Large intestine (tissue), 3 donors: ENCODE results near the gene PPP1R14D. TPM values are rescaled to one million over a fixed set of nuclear protein-coding genes. Genes with fewer than 3 reads are reported as not detected.

ENCODE experiments used
- DNase-seq, 2 donors: peaks; one replicate each; pipeline versions ENCODE4 v3.0.0 to v3.0.0-alpha.2; 2013
- H3K27ac ChIP-seq: one replicate; pipeline ENCODE4 v1.5.1; 2013; ENCODE audit warnings: low read length
- H3K27me3 ChIP-seq: 2 replicates; pipeline ENCODE4 v1.6.1; 2013; ENCODE audit warnings: low read length; ENCODE audit not compliant: control insufficient read depth, insufficient read depth
- H3K36me3 ChIP-seq: 2 replicates; pipeline ENCODE4 v1.6.1; 2013; ENCODE audit warnings: low read length; ENCODE audit not compliant: control insufficient read depth, insufficient read depth
- H3K4me1 ChIP-seq: one replicate; pipeline ENCODE4 v1.6.1; 2013; ENCODE audit warnings: low read length; ENCODE audit not compliant: control insufficient read depth, insufficient read depth
- H3K4me3 ChIP-seq: one replicate; pipeline ENCODE4 v1.5.1; 2013; ENCODE audit warnings: low read length
- H3K9me3 ChIP-seq: one replicate; pipeline ENCODE4 v1.6.1; 2013; ENCODE audit warnings: mild to moderate bottlenecking, low read depth, low read length, moderate library complexity; ENCODE audit not compliant: control insufficient read depth
- WGBS: methylation state at CpG from one replicate; pipeline ENCODE4 v1.1.5; 2013; ENCODE audit warnings: low lambda C conversion rate; ENCODE audit not compliant: insufficient coverage; 5-methylcytosine and 5-hydroxymethylcytosine counted together
- polyA plus RNA-seq: library from polyadenylated mRNA; unstranded; fragments of 120-200 nt; gene quantifications from one replicate; pipeline ENCODE4 v1.2.1, GENCODE V29; 2013

Gene PPP1R14D
- polyA plus RNA-seq, 1 donor, result 14.0 TPM

DNA sequence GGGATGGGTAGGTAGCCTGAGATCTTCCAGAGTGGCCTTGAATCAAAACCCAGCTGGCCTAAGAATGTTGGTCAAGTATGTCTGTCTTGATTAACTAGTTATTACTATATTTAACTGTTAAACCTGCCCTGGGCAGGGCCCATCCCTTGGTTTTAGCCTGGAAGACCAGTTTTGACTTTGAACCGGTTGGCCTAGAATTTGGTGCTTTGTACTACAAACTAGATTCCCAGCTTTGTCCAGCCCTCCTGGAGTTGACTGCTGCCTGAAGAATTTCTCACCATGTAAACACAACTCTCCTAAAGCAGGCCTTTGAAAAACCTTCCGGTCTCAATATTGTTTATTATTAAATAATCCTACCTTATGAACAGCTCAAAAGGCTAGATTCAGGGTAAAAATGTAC, 42.7 kb downstream of the PPP1R14D start:
- Histone ChIP-seq H3K27me3 (no peaks in the 10 kb centered on the region), H3K4me3 (no peak overlapping the region), H3K36me3 (peaks cover 2% of the 10 kb centered on the region), H3K4me1 (peaks cover 16% of the 10 kb centered on the region), H3K27ac (no peak overlapping the region), H3K9me3 (no peaks in the 10 kb centered on the region)
- DNase-seq, result no peak
- no CpG with 5 or more reads among the region's 2 CpGs for WGBS

GRCh38 chr15:40785164-40785563, 43.3 kb downstream of the PPP1R14D start:
- Histone ChIP-seq H3K4me3 (no peak overlapping the region), H3K27me3 (no peaks in the 10 kb centered on the region), H3K4me1 (peaks cover 16% of the 10 kb centered on the region), H3K36me3 (peaks cover 2% of the 10 kb centered on the region), H3K27ac (no peak overlapping the region), H3K9me3 (no peaks in the 10 kb centered on the region)
- no peak for DNase-seq
- 90% methylated on average over 2 of the region's 3 CpGs for WGBS

DNA sequence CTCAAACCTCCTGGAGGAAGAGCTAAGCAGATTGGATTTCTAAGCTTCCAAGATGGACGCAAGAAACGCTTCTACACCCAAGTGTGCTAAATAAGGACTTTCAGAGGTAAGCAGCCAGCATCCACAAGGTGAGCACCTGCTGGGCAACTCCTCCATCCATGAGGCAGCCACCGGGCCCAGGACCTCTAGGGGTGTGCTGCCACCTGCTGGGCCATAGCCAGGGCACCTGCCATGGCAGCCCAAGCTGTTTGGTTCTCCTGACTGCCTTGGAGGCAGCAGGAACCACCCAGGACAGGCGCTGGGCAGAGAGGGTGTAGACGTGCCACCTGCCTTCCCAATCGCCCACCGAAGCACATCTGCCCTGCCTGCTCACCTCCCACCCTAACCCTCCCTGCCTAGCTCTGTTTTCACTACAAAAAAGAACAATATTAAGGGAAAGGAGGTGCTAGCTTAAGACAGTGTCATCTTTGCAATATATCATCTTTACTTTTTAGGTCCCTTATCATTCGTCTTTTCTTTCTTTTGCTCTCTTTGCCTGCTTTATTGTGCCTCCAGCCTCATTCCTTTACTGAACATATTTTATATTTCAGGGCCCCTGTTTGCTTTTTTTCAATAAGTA, 45.8 kb downstream of the PPP1R14D start:
- peak; percentile 69 to 71 for DNase-seq
- no peak overlapping the region for H3K4me3 ChIP-seq
- H3K36me3 ChIP-seq, result peaks cover 20% of the 10 kb centered on the region
- WGBS, result 71% methylated on average over 1 of the region's 8 CpGs
- no peaks in the 10 kb centered on the region for H3K27me3 ChIP-seq
- no peak overlapping the region for H3K27ac ChIP-seq
- no peaks in the 10 kb centered on the region for H3K9me3 ChIP-seq
- peaks cover 12% of the 10 kb centered on the region for H3K4me1 ChIP-seq

GRCh38 chr15:40776537-40777141, 51.9 kb downstream of the PPP1R14D start:
- H3K27me3 ChIP-seq, result no peaks in the 10 kb centered on the region
- peaks cover 70% of the 10 kb centered on the region for H3K36me3 ChIP-seq
- peaks cover under 1% of the 10 kb centered on the region for H3K4me1 ChIP-seq
- H3K9me3 ChIP-seq, result no peaks in the 10 kb centered on the region
- no peak for DNase-seq
- no CpG with 5 or more reads among the region's 11 CpGs for WGBS
- H3K27ac ChIP-seq, result no peak overlapping the region
- H3K4me3 ChIP-seq, result no peak overlapping the region

GRCh38 chr15:40775740-40776536, 52.6 kb downstream of the PPP1R14D start:
- Histone ChIP-seq H3K4me3 (no peak overlapping the region), H3K27me3 (no peaks in the 10 kb centered on the region), H3K36me3 (peaks cover 72% of the 10 kb centered on the region), H3K27ac (no peak overlapping the region), H3K4me1 (peaks cover 8% of the 10 kb centered on the region), H3K9me3 (no peaks in the 10 kb centered on the region)
- WGBS, result no CpG with 5 or more reads among the region's 14 CpGs
- no peak for DNase-seq

DNA sequence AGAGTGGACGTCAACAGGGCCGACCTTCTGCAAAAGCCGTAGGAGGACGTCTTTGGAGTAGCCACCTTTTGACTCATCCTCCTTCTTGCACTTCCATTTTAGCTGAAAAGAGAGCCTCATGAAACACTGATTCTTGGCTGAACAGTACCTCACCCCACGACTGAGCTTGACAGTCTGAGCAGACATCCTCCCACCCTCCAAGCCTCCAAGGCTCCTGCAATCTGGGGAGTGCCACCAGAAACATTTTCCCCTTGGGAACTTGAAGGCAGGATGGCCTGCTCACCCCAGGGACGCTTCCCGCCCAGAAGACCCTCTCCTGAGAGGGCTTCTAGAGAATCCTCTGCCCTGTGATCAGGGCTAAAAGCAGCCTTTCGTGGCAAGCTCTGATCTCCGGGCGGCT, 53.5 kb downstream of the PPP1R14D start:
- DNase-seq, result no peak
- H3K27ac ChIP-seq, result no peak overlapping the region
- WGBS, result no CpG with 5 or more reads among the region's 10 CpGs
- no peak overlapping the region for H3K4me3 ChIP-seq
- peaks cover 17% of the 10 kb centered on the region for H3K4me1 ChIP-seq
- peaks cover 71% of the 10 kb centered on the region for H3K36me3 ChIP-seq
- no peaks in the 10 kb centered on the region for H3K9me3 ChIP-seq
- H3K27me3 ChIP-seq, result no peaks in the 10 kb centered on the region

DNA sequence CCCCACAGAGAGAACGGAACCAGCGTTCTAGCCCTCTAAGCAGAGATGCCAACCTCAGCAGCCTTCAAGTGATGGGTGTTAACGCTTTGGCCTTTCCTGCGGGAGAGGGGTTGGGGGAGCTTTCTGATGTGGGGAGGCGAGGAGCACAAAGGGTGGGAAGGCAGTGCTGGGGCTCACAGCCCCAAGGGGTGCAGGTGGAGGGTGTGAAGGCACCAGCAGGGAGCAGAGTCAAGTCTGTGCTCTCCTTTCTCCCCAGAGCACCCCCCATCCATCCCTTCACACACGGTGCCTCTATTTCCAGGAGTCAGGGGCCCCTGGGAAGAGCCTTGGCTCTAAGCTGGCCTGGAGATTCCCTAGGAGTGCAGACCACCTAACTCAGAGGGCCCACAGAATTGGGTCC, 54.6 kb downstream of the PPP1R14D start:
- no peaks in the 10 kb centered on the region for H3K27me3 ChIP-seq
- H3K4me3 ChIP-seq, result no peak overlapping the region
- no peak for DNase-seq
- peaks cover 28% of the 10 kb centered on the region for H3K4me1 ChIP-seq
- H3K9me3 ChIP-seq, result no peaks in the 10 kb centered on the region
- WGBS, result no CpG with 5 or more reads among the region's 6 CpGs
- peaks cover 60% of the 10 kb centered on the region for H3K36me3 ChIP-seq
- H3K27ac ChIP-seq, result no peak overlapping the region

DNA sequence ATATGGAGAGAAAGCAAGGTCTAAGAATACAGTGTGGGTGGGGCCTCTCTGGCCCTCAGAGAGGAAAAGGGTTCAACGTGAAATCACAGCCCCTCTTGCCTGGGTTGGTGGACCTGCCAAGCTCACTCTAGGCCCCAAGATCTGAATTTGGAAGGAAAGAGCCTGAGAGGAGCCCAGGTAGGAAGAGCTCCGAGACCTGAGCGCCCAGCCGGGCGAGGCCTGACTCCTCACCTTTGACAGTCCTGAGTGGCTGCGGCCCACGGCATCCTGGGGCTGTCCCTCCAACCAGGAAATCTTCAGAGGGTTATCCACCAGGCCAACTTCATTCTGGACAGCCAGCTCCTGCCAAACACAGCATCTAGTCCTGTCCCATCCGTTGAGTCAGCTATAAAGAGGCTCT, 55.0 kb downstream of the PPP1R14D start:
- no peaks in the 10 kb centered on the region for H3K27me3 ChIP-seq
- peaks cover 32% of the 10 kb centered on the region for H3K4me1 ChIP-seq
- DNase-seq, result no peak
- H3K36me3 ChIP-seq, result peaks cover 57% of the 10 kb centered on the region
- H3K4me3 ChIP-seq, result no peak overlapping the region
- no CpG with 5 or more reads among the region's 8 CpGs for WGBS
- no peak overlapping the region for H3K27ac ChIP-seq
- no peaks in the 10 kb centered on the region for H3K9me3 ChIP-seq

DNA sequence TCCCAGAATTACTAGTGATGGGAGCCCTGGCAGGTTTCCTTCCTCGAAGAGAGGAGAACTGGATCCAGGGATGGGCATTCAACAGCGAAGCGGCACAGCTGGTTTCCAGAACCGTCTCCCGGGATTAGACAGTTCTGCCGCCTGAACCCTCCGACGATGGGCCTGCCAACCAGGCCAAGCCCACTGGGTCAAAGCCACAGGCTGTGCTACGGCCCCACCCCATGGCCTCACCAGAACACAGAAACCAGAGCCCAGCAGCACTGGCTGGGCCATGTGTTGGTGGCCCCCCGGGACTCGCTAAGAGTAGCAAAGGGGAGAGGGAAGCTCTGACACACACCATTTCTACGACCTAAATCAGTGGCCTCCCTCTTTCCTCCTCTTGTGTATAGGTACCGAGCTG, 56.5 kb downstream of the PPP1R14D start:
- H3K27me3 ChIP-seq, result no peaks in the 10 kb centered on the region
- H3K36me3 ChIP-seq, result peaks cover 67% of the 10 kb centered on the region
- no peaks in the 10 kb centered on the region for H3K9me3 ChIP-seq
- no peak for DNase-seq
- H3K4me3 ChIP-seq, result no peak overlapping the region
- no CpG with 5 or more reads among the region's 13 CpGs for WGBS
- no peak overlapping the region for H3K27ac ChIP-seq
- H3K4me1 ChIP-seq, result peaks cover 43% of the 10 kb centered on the region

DNA sequence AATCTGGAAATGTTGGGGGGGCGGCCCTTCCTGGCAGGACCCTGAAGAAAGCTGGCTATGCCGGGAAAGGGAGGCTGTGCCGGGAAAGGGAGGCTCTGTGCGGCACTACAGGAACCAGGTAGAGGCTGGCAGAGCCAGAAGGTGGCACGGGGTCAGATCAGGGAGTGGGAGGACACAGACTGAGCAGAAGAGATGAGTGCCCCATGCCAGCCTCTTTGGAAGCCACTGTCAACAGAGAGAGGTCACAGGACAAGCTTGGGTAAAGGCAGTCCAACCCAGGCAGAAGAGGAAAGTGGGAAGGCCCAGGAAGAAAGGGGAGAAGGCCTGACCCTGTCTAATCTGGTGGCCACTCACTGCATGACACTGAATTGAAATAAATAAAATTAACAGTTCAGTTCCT, 57.3 kb downstream of the PPP1R14D start:
- peaks cover 51% of the 10 kb centered on the region for H3K4me1 ChIP-seq
- no peak for DNase-seq
- H3K4me3 ChIP-seq, result no peak overlapping the region
- peaks cover 67% of the 10 kb centered on the region for H3K36me3 ChIP-seq
- no CpG with 5 or more reads among the region's 5 CpGs for WGBS
- H3K27ac ChIP-seq, result peak overlapping the region; percentile 97
- H3K9me3 ChIP-seq, result no peaks in the 10 kb centered on the region
- no peaks in the 10 kb centered on the region for H3K27me3 ChIP-seq
